DMS 273 treated with DMSO at 0.1 percent for 48 hours (cell line): ENCODE measurements around the gene ARHGEF4.

ENCODE experiments used
- DNase-seq: peaks from one replicate; lab custom pipeline; 2025; lab: John Stamatoyannopoulos, UW

The ARHGEF4 gene

DNA sequence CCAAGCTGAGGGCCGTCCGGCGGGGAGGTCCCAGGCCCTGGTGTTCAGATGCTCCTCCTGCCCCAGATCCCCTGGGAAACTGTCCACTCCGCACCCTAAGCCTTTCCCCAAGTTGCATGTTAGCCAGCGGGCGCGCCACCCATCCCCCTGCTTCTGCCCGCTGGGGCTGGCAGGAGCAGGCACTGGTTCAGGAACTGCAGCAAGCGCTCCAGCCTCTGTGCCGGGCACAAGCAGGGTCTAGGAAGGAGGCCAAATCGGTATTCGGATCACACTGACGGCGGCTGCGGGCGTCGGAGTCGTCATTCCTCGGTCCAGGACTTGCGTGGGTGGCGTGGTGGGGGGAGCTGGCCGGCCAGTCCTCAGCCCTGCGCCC, 202.8 kb downstream of the ARHGEF4 start:
- no peak for DNase-seq

GRCh38 chr2:131039908-131040660, 203.4 kb downstream of the ARHGEF4 start:
- DNase-seq: no peak

- DNase-seq: no peak
These were observed 204.1 kb downstream of the ARHGEF4 start for GRCh38 chr2:131040661-131041401.

GRCh38 chr2:131041402-131042147, 204.9 kb downstream of the ARHGEF4 start:
- no peak for DNase-seq

DNA sequence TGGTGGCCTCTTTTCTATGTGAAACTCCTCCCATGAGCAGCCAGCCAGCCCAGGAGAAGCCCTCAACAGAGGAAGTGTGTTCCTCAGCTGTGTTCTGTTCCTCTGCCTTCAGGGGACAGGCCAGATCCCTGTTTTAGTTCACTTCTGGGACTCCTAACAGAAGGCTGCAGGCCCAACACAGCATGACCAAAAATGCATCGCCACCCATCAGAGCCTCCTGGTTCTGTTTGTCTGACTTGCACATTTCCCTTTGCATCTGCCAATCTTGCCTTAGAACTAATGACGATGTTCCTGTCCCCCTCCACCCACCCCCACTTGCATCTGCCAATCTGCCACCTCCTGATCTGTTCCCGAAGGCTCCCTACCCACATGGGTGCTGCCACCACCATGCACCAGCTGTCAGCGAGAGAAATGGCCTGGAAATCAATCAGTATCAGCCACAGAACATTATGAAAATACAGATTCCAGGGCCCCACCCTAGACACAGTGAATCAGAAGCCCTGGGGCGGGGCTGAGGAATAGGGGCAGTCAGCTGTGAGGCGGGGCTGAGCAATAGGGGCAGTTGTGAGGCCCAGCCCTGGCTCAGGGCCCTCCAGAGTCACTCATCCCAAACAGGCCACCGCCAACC, 205.5 kb downstream of the ARHGEF4 start:
- no peak for DNase-seq

DNA sequence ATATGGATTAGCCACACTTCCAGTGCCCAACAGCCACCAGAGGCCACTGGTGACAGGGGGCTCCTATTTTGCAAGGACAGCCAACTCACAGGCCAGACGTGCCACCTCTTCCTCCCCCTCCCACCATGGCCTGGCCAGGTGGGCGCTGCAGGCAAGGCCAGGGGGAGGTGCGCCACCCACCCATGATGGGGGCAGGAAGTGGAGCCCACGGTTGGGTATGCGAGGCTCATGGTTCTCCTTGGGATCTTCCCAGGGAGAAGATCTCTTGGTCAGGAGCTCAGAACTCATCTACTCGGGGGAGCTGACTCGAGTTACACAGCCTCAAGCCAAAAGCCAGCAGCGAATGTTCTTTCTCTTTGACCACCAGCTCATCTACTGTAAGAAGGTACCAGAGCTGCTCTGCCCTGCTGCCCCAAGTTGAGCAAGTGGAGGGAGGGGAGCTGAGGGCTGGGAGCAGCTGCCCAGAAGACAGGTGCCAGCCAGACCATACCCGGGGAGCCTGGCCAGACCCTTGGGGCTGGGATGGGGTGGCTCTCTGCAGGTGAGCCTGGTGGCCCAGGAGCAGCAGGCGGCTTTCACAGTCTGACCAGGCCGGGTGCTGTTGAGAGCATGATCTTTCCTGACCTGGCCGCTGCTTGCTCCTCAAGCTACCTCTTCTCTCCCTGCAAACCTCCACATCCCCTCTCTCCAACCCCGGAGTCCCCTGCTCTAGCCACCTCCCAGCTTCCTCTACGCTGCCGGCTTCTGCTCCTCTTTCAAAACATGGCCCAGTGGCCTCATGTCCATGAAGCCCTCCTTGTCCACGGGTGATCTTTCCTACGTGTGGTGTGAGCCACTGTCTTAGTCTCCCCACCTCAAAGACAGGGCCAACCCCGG, 206.7 kb downstream of the ARHGEF4 start:
- no peak for DNase-seq

GRCh38 chr2:131044075-131044756, 207.5 kb downstream of the ARHGEF4 start:
- DNase-seq: no peak

GRCh38 chr2:131044757-131045150, 208.0 kb downstream of the ARHGEF4 start:
- no peak for DNase-seq

DNA sequence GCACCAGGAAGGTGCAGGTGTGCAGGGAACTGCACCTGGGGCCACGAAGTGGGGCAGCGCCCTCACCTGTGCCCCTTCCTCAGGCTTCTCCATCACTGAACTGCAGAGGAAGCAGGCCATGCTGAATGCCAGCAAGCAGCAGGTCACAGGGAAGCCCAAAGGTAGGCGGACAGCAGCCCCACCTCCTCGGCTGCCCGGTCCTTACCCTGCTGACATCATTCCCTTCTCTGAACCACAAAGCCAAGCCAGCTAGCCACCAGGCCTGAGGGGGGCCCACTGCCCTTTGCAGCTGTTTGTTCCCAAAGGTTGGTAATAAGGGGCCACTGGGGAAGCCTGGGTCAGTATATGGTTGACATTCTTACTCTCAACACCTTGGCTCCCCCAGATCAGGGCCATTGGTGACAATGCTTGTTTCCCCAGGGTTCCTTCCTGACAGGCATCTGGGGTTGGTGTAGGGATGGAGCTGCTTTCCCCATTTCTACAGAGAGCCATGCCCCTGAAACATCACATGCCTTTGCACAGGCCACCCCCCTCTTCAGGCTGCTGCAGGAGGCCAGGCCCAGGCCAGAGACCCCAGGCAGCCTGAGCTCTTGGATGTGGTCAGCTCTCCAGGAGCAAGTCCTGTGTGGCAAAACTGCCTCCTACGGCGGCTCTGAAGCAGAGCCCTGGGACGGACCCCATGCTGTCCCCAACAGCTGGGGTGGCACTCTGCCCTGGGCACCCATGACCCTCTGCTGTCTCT, 208.7 kb downstream of the ARHGEF4 start:
- no peak for DNase-seq

GRCh38 chr2:131046028-131046917, 209.6 kb downstream of the ARHGEF4 start:
- no peak for DNase-seq

GRCh38 chr2:131046918-131047652, 210.4 kb downstream of the ARHGEF4 start:
- DNase-seq: no peak

DNA sequence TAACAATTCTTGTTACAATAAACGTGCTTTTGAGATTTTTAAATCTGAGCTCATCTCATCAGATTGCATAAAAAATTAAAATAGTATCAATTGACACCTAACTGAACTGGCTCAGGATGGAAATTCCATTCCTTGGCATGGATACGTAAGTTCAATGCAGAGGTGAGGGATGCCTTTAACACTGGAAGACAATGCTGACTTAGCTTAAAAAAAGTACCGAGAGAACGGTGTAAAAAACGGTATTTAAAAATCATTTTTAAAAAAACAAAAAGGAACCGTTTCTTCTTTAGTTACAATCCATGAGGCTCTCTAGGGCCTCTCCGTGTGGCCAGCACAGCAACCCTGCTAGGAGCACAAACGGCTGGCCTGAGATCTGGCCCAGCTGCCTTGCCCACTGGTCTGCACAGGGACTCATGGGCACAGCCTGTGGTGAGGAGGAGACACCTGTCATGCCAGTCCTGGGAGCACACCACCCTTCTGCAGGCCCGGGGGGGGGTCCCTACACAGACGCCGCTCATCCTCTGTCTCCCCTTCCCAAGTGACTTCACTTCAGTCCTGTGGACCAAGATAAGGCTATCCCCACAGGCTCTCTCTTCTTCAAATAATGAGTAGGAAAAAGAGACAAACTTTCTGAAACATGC, 211.3 kb downstream of the ARHGEF4 start:
- no peak for DNase-seq

GRCh38 chr2:131048641-131049040, 211.9 kb downstream of the ARHGEF4 start:
- no peak for DNase-seq

DNA sequence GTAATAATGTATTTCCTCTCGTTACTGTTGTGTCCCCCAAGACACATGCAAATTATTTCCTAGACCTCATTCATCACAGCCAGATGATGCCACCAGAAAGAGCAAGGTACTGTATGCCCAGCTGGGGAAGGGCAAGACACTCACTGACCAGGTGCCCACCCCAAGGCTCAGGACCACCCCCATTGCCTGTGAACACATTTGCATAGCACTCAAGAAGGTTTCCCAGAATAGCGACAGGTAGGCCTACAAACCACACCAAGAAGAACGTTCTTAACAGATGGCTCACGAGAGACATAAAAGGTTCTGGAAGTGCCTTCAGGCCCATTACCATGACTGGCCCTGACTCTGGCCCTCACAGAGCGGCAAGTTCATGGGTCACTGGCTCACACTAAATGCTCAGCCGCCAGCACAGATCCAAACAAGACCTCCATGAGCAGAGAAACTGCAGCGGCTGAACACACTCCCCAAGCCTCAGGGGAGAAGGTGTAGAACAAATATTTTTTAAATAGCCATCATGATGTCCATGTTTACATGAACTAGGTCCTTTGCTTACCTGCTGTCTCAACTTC, 212.5 kb downstream of the ARHGEF4 start:
- no peak for DNase-seq

GRCh38 chr2:131050896-131051295, 214.2 kb downstream of the ARHGEF4 start:
- no peak for DNase-seq

- no peak for DNase-seq
These were observed 216.1 kb downstream of the ARHGEF4 start for GRCh38 chr2:131052741-131053263.

- DNase-seq: no peak
These were observed 217.8 kb downstream of the ARHGEF4 start for GRCh38 chr2:131054488-131054887.
